HepG2 (cell line): ENCODE measurements around the gene SEC31A. TPM values are rescaled to one million over a fixed set of nuclear protein-coding genes. Genes with fewer than 3 reads are reported as not detected.

ENCODE experiments used
- ATAC-seq: fragments of 200-7000 bp; cut with Tn5 transposase; 3 replicates; pipeline ENCODE4 v1.9.1; 2020; ENCODE audit warnings: mild to moderate bottlenecking, moderate library complexity
- BruUV-seq: library from RNA; stranded (reverse); fragments of 400-500 nt; replicated peaks from 2 replicates; lab custom pipeline; 2021; lab: Mats Ljungman, UMichigan
- CTCF ChIA-PET: fragments of 300-600 bp; formaldehyde crosslinking; extraction: SDS; loops from one replicate; lab custom pipeline; 2021; ENCODE audit warnings: low total read pairs, inconsistent platforms, low intra/inter-chr PET ratio; lab: Yijun Ruan, JAX
- POLR2A ChIA-PET: fragments of 350-600 bp; sonication (Branson Sonifier 250); formaldehyde crosslinking; loops from one replicate; lab custom pipeline; 2020; ENCODE audit warnings: antibody characterized with exemption, inconsistent platforms; lab: Yijun Ruan, JAX
- DNase-seq: peaks from one replicate; pipeline ENCODE4 v3.0.0-alpha.2; 2015; ENCODE audit warnings: low spot score
- FAIRE-seq: peaks from 3 replicates; lab custom pipeline; 2011; peaks lifted over from hg19 to GRCh38; lab: Jason Lieb, UNC
- H2AFZ ChIP-seq: one replicate; pipeline ENCODE4 v1.6.1; 2011; ENCODE audit warnings: low read length, inconsistent platforms
- H3K27ac ChIP-seq: fragments of 300-600 bp; 3 replicates; pipeline ENCODE4 v1.8.0; 2011; ENCODE audit warnings: mixed run types, mild to moderate bottlenecking, mixed read lengths, low read length, inconsistent platforms; ENCODE audit not compliant: insufficient read depth; ENCODE audit errors: extremely low read length
- H3K27me3 ChIP-seq, 2 experiments: fragments of 200-600 bp in 1 of 2; 2 replicates in 1 of 2; 3 replicates in 1 of 2; pipeline versions ENCODE4 v1.6.0 to v1.8.0; 2011; ENCODE audit warnings: low read length in 2 of 2, mild to moderate bottlenecking in 2 of 2, moderate library complexity in 2 of 2, inconsistent platforms in 1 of 2; ENCODE audit not compliant: insufficient read depth in 2 of 2, control insufficient read depth in 1 of 2
- H3K36me3 ChIP-seq, 2 experiments: fragments of 200-600 bp in 1 of 2; replicated peaks in 1 of 2; 2 replicates in 1 of 2; 3 replicates in 1 of 2; pipeline versions ENCODE4 v1.5.1 to v1.8.0; 2011; ENCODE audit warnings: low read length in 2 of 2, inconsistent platforms in 1 of 2; ENCODE audit not compliant: insufficient read depth in 2 of 2, control insufficient read depth in 1 of 2
- H3K4me1 ChIP-seq: 2 replicates; pipeline ENCODE4 v1.5.1; 2012; ENCODE audit warnings: low read length, inconsistent platforms; ENCODE audit not compliant: insufficient read depth
- H3K4me2 ChIP-seq: 2 replicates; pipeline ENCODE4 v1.6.0; 2011; ENCODE audit warnings: low read depth, low read length, inconsistent platforms
- H3K4me3 ChIP-seq, 3 experiments: fragments of 200-600 bp in 1 of 3; sonication (generic), shearing (Covaris generic) in 1 of 3; replicated peaks in 1 of 3; 2 replicates each; pipeline ENCODE4 v1.5.1; 2011 to 2016; ENCODE audit warnings: low read length in 3 of 3, inconsistent platforms in 2 of 3, low read depth in 2 of 3, mild to moderate bottlenecking in 2 of 3, control low read depth in 1 of 3, mixed read lengths in 1 of 3; ENCODE audit not compliant: insufficient read depth in 1 of 3
- H3K79me2 ChIP-seq: one replicate; pipeline ENCODE4 v1.6.1; 2011; ENCODE audit warnings: low read length, inconsistent platforms; ENCODE audit not compliant: insufficient read depth
- H3K9ac ChIP-seq: 2 replicates; pipeline ENCODE4 v1.6.0; 2011; ENCODE audit warnings: mild to moderate bottlenecking, low read depth, low read length, inconsistent platforms; ENCODE audit not compliant: insufficient read depth
- H3K9me3 ChIP-seq: 2 replicates; pipeline ENCODE4 v1.5.1; 2012; ENCODE audit warnings: mild to moderate bottlenecking, low read length
- H4K20me1 ChIP-seq: 2 replicates; pipeline ENCODE4 v1.6.0; 2011; ENCODE audit warnings: inconsistent platforms, mild to moderate bottlenecking, low read length, moderate library complexity; ENCODE audit not compliant: insufficient read depth
- BORCS8-MEF2B ChIP-seq: sonication (generic); formaldehyde crosslinking; IDR thresholded peaks from 2 replicates; pipeline ENCODE4 v1.8.0; 2022; ENCODE audit warnings: mild to moderate bottlenecking, missing genetic modification reagents
- CC2D1A ChIP-seq: sonication (generic); formaldehyde crosslinking; IDR thresholded peaks from 2 replicates; pipeline ENCODE4 v1.8.1; 2023; ENCODE audit warnings: mild to moderate bottlenecking, missing genetic modification reagents
- FOSL1 ChIP-seq: sonication (generic); formaldehyde crosslinking; IDR thresholded peaks from 2 replicates; pipeline ENCODE4 v1.9.0; 2021; ENCODE audit warnings: missing genetic modification reagents, borderline replicate concordance
- MBNL3 ChIP-seq: fragments of 250-450 bp; sonication (Bioruptor Pico); conservative IDR thresholded peaks from 2 replicates; pipeline ENCODE4 v1.8.0; 2022; ENCODE audit warnings: mild to moderate bottlenecking, inconsistent platforms
- SIX1 ChIP-seq: sonication (generic); formaldehyde crosslinking; IDR thresholded peaks from 2 replicates; pipeline ENCODE4 v1.4.0; 2020; ENCODE audit warnings: missing genetic modification reagents, borderline replicate concordance
- SMAD9 ChIP-seq: sonication (generic); formaldehyde crosslinking; IDR thresholded peaks from 2 replicates; pipeline ENCODE4 v1.5.1; 2020; ENCODE audit warnings: mild to moderate bottlenecking, missing genetic modification reagents
- SRY ChIP-seq: sonication (generic); formaldehyde crosslinking; IDR thresholded peaks from 2 replicates; pipeline ENCODE4 v1.8.0; 2022; ENCODE audit warnings: mild to moderate bottlenecking, missing genetic modification reagents
- TEAD3 ChIP-seq: optimal IDR thresholded peaks from 2 replicates; pipeline ENCODE3; 2016; ENCODE audit warnings: borderline replicate concordance
- ZFX ChIP-seq: sonication (generic); formaldehyde crosslinking; IDR thresholded peaks from 2 replicates; pipeline ENCODE4 v1.4.0; 2020; ENCODE audit warnings: mild to moderate bottlenecking, low read depth, missing genetic modification reagents, moderate library complexity
- ZNF225 ChIP-seq: sonication (generic); formaldehyde crosslinking; IDR thresholded peaks from 2 replicates; pipeline ENCODE4 v1.4.0; 2020; ENCODE audit warnings: mild to moderate bottlenecking, missing genetic modification reagents
- ZNF431 ChIP-seq: sonication (generic); formaldehyde crosslinking; IDR thresholded peaks from 2 replicates; pipeline ENCODE4 v1.9.0; 2022; ENCODE audit warnings: missing genetic modification reagents, low read depth, mild to moderate bottlenecking, borderline replicate concordance
- ZNF451 ChIP-seq: sonication (generic); formaldehyde crosslinking; IDR thresholded peaks from 2 replicates; pipeline ENCODE4 v1.5.0; 2020; ENCODE audit warnings: mild to moderate bottlenecking, missing genetic modification reagents
- ZNF460 ChIP-seq: sonication (generic); formaldehyde crosslinking; IDR thresholded peaks from 2 replicates; pipeline ENCODE4 v1.5.1; 2020; ENCODE audit warnings: missing genetic modification reagents, mild to moderate bottlenecking, borderline replicate concordance
- ZNF550 ChIP-seq: sonication (generic); formaldehyde crosslinking; IDR thresholded peaks from 2 replicates; pipeline ENCODE4 v1.4.0; 2020; ENCODE audit warnings: mild to moderate bottlenecking, missing genetic modification reagents, borderline replicate concordance
- WGBS: methylation state at CpG from one replicate; pipeline ENCODE4 v1.1.6; 2017; ENCODE audit warnings: low lambda C conversion rate; 5-methylcytosine and 5-hydroxymethylcytosine counted together
- in situ Hi-C: cut with HindIII; loops from 2 replicates; pipeline ENCODE4 v1.10.0; 2017; ENCODE audit warnings: low pct_unique_long_range_greater_than_20kb; ENCODE audit not compliant: extremely low pct_ligation_motif_present
- intact Hi-C: fragments of 100-400 bp; cut with micrococcal nuclease; formaldehyde crosslinking; loops from one replicate; pipeline ENCODE4 v1.10.0; 2022; ENCODE audit not compliant: unreplicated experiment
- polyA plus RNA-seq, 8 experiments: library from polyadenylated mRNA; depleted of rRNA in 3 of 8; stranded (reverse) in 7 of 8; unstranded in 1 of 8; fragments of >200 nt; fragmentation: Illumina TruSeq in 4 of 8; extraction: Trizol in 4 of 8; gene quantifications; 2 replicates each; pipeline versions ENCODE4 v1.2.1 to v1.2.3, GENCODE V29; 2011 to 2016; ENCODE audit warnings: low read depth in 4 of 8, missing spikeins in 1 of 8, mixed read lengths in 1 of 8; ENCODE audit not compliant: insufficient read depth in 1 of 8
- total RNA-seq, 5 experiments: library from RNA; depleted of rRNA; stranded (reverse); fragments of >200 nt; fragmentation: Illumina TruSeq; extraction: Trizol; gene quantifications; 2 replicates each; pipeline ENCODE4 v1.2.3, GENCODE V29; 2016; ENCODE audit warnings: low read depth in 1 of 5
- TF ChIP-seq, protein P1 (sequence below): sonication (generic); formaldehyde crosslinking; conservative IDR thresholded peaks from 2 replicates; pipeline ENCODE4 v1.4.0; 2020; ENCODE audit warnings: mild to moderate bottlenecking, missing genetic modification reagents, moderate library complexity
- TF ChIP-seq, protein P2 (sequence below): sonication (generic); formaldehyde crosslinking; IDR thresholded peaks from 2 replicates; pipeline ENCODE4 v1.9.0; 2021; ENCODE audit warnings: missing genetic modification reagents, mild to moderate bottlenecking, borderline replicate concordance

Gene SEC31A
- total and polyA plus RNA-seq, 2 of the 13 experiments (the other 11 are each of a cell fraction or from before 2014, with no cell fraction given), result 231 to 435 TPM

DNA sequence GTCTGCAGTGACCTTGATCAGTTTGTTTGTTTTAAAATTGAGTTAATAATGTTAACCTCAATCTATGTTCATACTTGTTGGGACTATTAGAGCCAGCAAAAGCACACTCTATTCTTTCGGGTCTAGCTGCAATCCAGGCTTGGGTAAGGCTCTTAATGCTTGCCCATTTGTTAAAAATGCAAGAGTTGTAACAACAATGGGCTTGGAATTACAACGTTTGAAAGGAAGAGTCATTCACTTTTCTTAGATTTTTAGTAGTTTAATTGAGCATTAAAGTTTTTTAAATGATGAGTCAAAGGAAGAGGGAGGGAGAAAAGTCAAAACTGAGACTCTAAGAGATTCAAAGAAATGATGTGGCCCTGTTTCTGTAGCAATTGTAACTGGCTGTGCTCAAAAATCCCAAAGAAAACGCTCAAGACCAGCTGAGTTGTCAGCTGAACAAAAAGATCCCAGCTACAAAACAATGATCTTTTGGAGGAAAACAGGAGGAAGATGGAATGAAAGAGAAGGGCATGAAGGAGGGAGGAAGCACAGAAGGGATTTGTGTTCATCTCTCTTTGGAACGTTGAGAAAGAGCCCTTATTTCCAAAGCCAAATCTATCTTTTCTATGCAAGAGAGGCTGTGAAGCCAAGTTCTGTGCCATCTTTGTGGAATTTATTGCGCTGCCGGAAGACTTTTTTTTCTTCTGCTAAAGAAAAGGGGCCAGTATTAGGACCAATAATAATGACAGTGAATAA, 97.9 kb downstream of the SEC31A start:
- no peak overlapping the region for H3K4me2 ChIP-seq
- H3K9ac ChIP-seq, result no peak overlapping the region
- DNase-seq (no peak), FAIRE-seq (no peak), ATAC-seq (no peak)
- intact Hi-C loops (no loop called here), in situ Hi-C loops (no loop called here)
- BruUV-seq, result no TSS peak
- H3K4me3 ChIP-seq, result no peak overlapping the region
- H3K79me2 ChIP-seq, result no peaks in the 10 kb centered on the region
- no peak overlapping the region for H2AFZ ChIP-seq
- TF ChIP-seq ZNF451 (CRISPR knock-in tag) (no peak), ZNF225 (no peak), SMAD9 (no peak), BORCS8-MEF2B (CRISPR knock-in tag) (no peak), CC2D1A (CRISPR knock-in tag) (no peak), ZNF550 (CRISPR knock-in tag) (no peak), TEAD3 (no peak), SRY (CRISPR knock-in tag) (no peak), FOSL1 (CRISPR knock-in tag) (no peak), ZNF431 (CRISPR knock-in tag) (no peak), ZNF460 (CRISPR knock-in tag) (no peak), SIX1 (CRISPR knock-in tag) (no peak), MBNL3 (no peak), ZFX (CRISPR knock-in tag) (no peak)
- TF ChIP-seq, protein P1, sequence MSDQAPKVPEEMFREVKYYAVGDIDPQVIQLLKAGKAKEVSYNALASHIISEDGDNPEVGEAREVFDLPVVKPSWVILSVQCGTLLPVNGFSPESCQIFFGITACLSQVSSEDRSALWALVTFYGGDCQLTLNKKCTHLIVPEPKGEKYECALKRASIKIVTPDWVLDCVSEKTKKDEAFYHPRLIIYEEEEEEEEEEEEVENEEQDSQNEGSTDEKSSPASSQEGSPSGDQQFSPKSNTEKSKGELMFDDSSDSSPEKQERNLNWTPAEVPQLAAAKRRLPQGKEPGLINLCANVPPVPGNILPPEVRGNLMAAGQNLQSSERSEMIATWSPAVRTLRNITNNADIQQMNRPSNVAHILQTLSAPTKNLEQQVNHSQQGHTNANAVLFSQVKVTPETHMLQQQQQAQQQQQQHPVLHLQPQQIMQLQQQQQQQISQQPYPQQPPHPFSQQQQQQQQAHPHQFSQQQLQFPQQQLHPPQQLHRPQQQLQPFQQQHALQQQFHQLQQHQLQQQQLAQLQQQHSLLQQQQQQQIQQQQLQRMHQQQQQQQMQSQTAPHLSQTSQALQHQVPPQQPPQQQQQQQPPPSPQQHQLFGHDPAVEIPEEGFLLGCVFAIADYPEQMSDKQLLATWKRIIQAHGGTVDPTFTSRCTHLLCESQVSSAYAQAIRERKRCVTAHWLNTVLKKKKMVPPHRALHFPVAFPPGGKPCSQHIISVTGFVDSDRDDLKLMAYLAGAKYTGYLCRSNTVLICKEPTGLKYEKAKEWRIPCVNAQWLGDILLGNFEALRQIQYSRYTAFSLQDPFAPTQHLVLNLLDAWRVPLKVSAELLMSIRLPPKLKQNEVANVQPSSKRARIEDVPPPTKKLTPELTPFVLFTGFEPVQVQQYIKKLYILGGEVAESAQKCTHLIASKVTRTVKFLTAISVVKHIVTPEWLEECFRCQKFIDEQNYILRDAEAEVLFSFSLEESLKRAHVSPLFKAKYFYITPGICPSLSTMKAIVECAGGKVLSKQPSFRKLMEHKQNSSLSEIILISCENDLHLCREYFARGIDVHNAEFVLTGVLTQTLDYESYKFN (CRISPR knock-in tag), result no peak
- TF ChIP-seq, protein P2, sequence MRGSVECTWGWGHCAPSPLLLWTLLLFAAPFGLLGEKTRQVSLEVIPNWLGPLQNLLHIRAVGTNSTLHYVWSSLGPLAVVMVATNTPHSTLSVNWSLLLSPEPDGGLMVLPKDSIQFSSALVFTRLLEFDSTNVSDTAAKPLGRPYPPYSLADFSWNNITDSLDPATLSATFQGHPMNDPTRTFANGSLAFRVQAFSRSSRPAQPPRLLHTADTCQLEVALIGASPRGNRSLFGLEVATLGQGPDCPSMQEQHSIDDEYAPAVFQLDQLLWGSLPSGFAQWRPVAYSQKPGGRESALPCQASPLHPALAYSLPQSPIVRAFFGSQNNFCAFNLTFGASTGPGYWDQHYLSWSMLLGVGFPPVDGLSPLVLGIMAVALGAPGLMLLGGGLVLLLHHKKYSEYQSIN (CRISPR knock-in tag), result no peak
- ChIA-PET POLR2A (no interaction called here), CTCF (no interaction called here)
- whole genome bisulfite sequencing, result 38% methylated on average over 6 of the region's 6 CpGs
- no peaks in the 10 kb centered on the region for H3K9me3 ChIP-seq
- no peaks in the 10 kb centered on the region for H3K4me1 ChIP-seq
- H4K20me1 ChIP-seq, result no peaks in the 10 kb centered on the region
- H3K27me3 ChIP-seq, result peaks cover 2 to 46% of the 10 kb centered on the region in 2 experiments; a peak in 4 of 5 replicates
- no peak overlapping the region for H3K27ac ChIP-seq
- no peaks in the 10 kb centered on the region for H3K36me3 ChIP-seq
